ENCODE data around the gene IGFL4.

The IGFL4 gene

GRCh38 chr19:46021531-46022041, 19.2 kb downstream of the IGFL4 start:
- H3K36me3 ChIP-seq (ENCODE audit: control insufficient read depth in 2 of 2, insufficient read depth in 1 of 2, low read length in 2 of 2) = peaks cover 0 to 5% of the 10 kb centered on the region in 2 experiments; a peak in 1 of 3 replicates
- no peaks in the 10 kb centered on the region; the same call in 1 of the 2 replicates for H3K9me3 ChIP-seq (ENCODE audit: control insufficient read depth, insufficient read depth, low read depth, low read length)
- ChIA-PET CTCF (interaction anchor here (0.6 to 21.8 kb wide), 7 partner anchors 6 to 374 kb away, joined by 3 to 625 read pairs (median 4); no protein-coding TSS in a partner anchor), POLR2A (no interaction called here)
- no peak overlapping the region for H3K27ac ChIP-seq (ENCODE audit: extremely low read depth, low read depth, low read length)
- no peaks in the 10 kb centered on the region; the same call in 1 of the 2 replicates for H3K4me1 ChIP-seq (ENCODE audit: control insufficient read depth, insufficient read depth, low read length)
- no peak overlapping the region for H3K4me3 ChIP-seq (ENCODE audit: low read depth, low read length)
- TF ChIP-seq ZNF324 (tag by site-specific recombination; IDR thresholded peaks at IDR 0.05) = no peak
- TF ChIP-seq, protein P1, sequence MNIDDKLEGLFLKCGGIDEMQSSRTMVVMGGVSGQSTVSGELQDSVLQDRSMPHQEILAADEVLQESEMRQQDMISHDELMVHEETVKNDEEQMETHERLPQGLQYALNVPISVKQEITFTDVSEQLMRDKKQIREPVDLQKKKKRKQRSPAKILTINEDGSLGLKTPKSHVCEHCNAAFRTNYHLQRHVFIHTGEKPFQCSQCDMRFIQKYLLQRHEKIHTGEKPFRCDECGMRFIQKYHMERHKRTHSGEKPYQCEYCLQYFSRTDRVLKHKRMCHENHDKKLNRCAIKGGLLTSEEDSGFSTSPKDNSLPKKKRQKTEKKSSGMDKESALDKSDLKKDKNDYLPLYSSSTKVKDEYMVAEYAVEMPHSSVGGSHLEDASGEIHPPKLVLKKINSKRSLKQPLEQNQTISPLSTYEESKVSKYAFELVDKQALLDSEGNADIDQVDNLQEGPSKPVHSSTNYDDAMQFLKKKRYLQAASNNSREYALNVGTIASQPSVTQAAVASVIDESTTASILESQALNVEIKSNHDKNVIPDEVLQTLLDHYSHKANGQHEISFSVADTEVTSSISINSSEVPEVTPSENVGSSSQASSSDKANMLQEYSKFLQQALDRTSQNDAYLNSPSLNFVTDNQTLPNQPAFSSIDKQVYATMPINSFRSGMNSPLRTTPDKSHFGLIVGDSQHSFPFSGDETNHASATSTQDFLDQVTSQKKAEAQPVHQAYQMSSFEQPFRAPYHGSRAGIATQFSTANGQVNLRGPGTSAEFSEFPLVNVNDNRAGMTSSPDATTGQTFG (tag by site-specific recombination; IDR thresholded peaks at IDR 0.05; ENCODE audit: borderline replicate concordance) = no peak
- TF ChIP-seq WT1 (tag by site-specific recombination; IDR thresholded peaks at IDR 0.05) = no peak
- TF ChIP-seq PRDM1 (tag by site-specific recombination; IDR thresholded peaks at IDR 0.05) = no peak
- TF ChIP-seq ZNF791 (tag by site-specific recombination; IDR thresholded peaks at IDR 0.05) = no peak
- no peak for TF ChIP-seq ZNF169 (tag by site-specific recombination; IDR thresholded peaks at IDR 0.05)
- no peak for TF ChIP-seq ZBTB49 (tag by site-specific recombination; IDR thresholded peaks at IDR 0.05; ENCODE audit: low read depth)
- no peak for TF ChIP-seq ZNF544 (tag by site-specific recombination; IDR thresholded peaks at IDR 0.05)
- TF ChIP-seq GLI4 (tag by site-specific recombination; IDR thresholded peaks at IDR 0.05) = no peak
- TF ChIP-seq GLIS1 (tag by site-specific recombination; IDR thresholded peaks at IDR 0.05) = peak; percentile 81
- peak; percentile 22; the same call in 1 of the 2 replicates for TF ChIP-seq KLF1 (tag by site-specific recombination; IDR thresholded peaks at IDR 0.05)
- no peak for TF ChIP-seq KLF10 (tag by site-specific recombination; IDR thresholded peaks at IDR 0.05)
- no peak for TF ChIP-seq ZNF645 (tag by site-specific recombination; IDR thresholded peaks at IDR 0.05)
- no peak for TF ChIP-seq ATF2 (tag by site-specific recombination; IDR thresholded peaks at IDR 0.05; ENCODE audit: low read depth)
- peak; percentile 10; the same call in 1 of the 2 replicates for TF ChIP-seq SCRT2 (tag by site-specific recombination; IDR thresholded peaks at IDR 0.05)
- 0 out of 2 replicates have a peak, but pooled peaks have one; percentile 35 for TF ChIP-seq ZNF548 (tag by site-specific recombination; IDR thresholded peaks at IDR 0.05)
- no peak for TF ChIP-seq ZNF521 (tag by site-specific recombination; IDR thresholded peaks at IDR 0.05)
- TF ChIP-seq ZBTB7A (tag by site-specific recombination; IDR thresholded peaks at IDR 0.05; ENCODE audit: low read depth) = no peak
- TF ChIP-seq ZNF707 (tag by site-specific recombination; IDR thresholded peaks at IDR 0.05) = no peak
- TF ChIP-seq SP3 (tag by site-specific recombination; IDR thresholded peaks at IDR 0.05) = no peak
- no peak for TF ChIP-seq ZNF354C (tag by site-specific recombination; IDR thresholded peaks at IDR 0.05; ENCODE audit: borderline replicate concordance, low read depth)
- TF ChIP-seq HOXC10 (CRISPR knock-in tag; IDR thresholded peaks at IDR 0.05) = no peak
- no peak for TF ChIP-seq ZNF19 (tag by site-specific recombination; IDR thresholded peaks at IDR 0.05; ENCODE audit: low read depth)
- TF ChIP-seq ZNF473 (tag by site-specific recombination; IDR thresholded peaks at IDR 0.05) = no peak
- TF ChIP-seq EGR2 (tag by site-specific recombination; IDR thresholded peaks at IDR 0.05; ENCODE audit: low read depth) = peak; percentile 38; the same call in 1 of the 2 replicates
- no peak for TF ChIP-seq ZNF623 (tag by site-specific recombination; IDR thresholded peaks at IDR 0.05)
- TF ChIP-seq ZBTB20 (tag by site-specific recombination; IDR thresholded peaks at IDR 0.05) = no peak
- TF ChIP-seq, protein P2, sequence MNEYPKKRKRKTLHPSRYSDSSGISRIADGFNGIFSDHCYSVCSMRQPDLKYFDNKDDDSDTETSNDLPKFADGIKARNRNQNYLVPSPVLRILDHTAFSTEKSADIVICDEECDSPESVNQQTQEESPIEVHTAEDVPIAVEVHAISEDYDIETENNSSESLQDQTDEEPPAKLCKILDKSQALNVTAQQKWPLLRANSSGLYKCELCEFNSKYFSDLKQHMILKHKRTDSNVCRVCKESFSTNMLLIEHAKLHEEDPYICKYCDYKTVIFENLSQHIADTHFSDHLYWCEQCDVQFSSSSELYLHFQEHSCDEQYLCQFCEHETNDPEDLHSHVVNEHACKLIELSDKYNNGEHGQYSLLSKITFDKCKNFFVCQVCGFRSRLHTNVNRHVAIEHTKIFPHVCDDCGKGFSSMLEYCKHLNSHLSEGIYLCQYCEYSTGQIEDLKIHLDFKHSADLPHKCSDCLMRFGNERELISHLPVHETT (tag by site-specific recombination; IDR thresholded peaks at IDR 0.05) = no peak
- TF ChIP-seq ZEB2 (tag by site-specific recombination; IDR thresholded peaks at IDR 0.05) = no peak
- no peak for TF ChIP-seq ZNF585B (tag by site-specific recombination; IDR thresholded peaks at IDR 0.05)
- no peak for TF ChIP-seq ZFP37 (tag by site-specific recombination; IDR thresholded peaks at IDR 0.05)
- no peak; the same call in 1 of the 2 replicates for TF ChIP-seq ZIC2 (tag by site-specific recombination; IDR thresholded peaks at IDR 0.05)
